PFSK-1 (cell line): ENCODE results near the gene LTF.

ENCODE experiments used
- FOXP2 ChIP-seq: optimal IDR thresholded peaks from 2 replicates; pipeline ENCODE3; 2011; ENCODE audit warnings: borderline replicate concordance, control low read depth, inconsistent platforms; ENCODE audit not compliant: insufficient read depth; ENCODE audit errors: extremely low read length, extremely low read depth
- POLR2AphosphoS5 ChIP-seq: IDR thresholded peaks from 2 replicates; pipeline ENCODE4 v1.6.1; 2012; ENCODE audit warnings: low read depth, mild to moderate bottlenecking, control low read depth, low read length, moderate library complexity
- SIN3A ChIP-seq: IDR thresholded peaks from 2 replicates; pipeline ENCODE4 v1.6.1; 2012; ENCODE audit warnings: mild to moderate bottlenecking, low read length, moderate library complexity, borderline replicate concordance; ENCODE audit not compliant: insufficient read depth
- TAF1 ChIP-seq: IDR thresholded peaks from 2 replicates; pipeline ENCODE4 v1.6.1; 2012; ENCODE audit warnings: low read length, control low read depth, borderline replicate concordance; ENCODE audit not compliant: insufficient read depth
- TF ChIP-seq, protein P1 (sequence below), 2 experiments: IDR thresholded peaks; 2 replicates each; pipeline versions ENCODE4 v1.6.1 to v1.8.0; 2011 to 2012; ENCODE audit warnings: low read depth in 2 of 2, low read length in 2 of 2, control low read depth in 1 of 2, inconsistent platforms in 1 of 2, mild to moderate bottlenecking in 1 of 2, moderate library complexity in 1 of 2; ENCODE audit not compliant: insufficient read depth in 1 of 2

GRCh38 chr3:46468753-46469600, 4.3 kb upstream of the LTF start:
- TF ChIP-seq POLR2AphosphoS5: no peak
- TF ChIP-seq TAF1: no peak
- TF ChIP-seq, protein P1, sequence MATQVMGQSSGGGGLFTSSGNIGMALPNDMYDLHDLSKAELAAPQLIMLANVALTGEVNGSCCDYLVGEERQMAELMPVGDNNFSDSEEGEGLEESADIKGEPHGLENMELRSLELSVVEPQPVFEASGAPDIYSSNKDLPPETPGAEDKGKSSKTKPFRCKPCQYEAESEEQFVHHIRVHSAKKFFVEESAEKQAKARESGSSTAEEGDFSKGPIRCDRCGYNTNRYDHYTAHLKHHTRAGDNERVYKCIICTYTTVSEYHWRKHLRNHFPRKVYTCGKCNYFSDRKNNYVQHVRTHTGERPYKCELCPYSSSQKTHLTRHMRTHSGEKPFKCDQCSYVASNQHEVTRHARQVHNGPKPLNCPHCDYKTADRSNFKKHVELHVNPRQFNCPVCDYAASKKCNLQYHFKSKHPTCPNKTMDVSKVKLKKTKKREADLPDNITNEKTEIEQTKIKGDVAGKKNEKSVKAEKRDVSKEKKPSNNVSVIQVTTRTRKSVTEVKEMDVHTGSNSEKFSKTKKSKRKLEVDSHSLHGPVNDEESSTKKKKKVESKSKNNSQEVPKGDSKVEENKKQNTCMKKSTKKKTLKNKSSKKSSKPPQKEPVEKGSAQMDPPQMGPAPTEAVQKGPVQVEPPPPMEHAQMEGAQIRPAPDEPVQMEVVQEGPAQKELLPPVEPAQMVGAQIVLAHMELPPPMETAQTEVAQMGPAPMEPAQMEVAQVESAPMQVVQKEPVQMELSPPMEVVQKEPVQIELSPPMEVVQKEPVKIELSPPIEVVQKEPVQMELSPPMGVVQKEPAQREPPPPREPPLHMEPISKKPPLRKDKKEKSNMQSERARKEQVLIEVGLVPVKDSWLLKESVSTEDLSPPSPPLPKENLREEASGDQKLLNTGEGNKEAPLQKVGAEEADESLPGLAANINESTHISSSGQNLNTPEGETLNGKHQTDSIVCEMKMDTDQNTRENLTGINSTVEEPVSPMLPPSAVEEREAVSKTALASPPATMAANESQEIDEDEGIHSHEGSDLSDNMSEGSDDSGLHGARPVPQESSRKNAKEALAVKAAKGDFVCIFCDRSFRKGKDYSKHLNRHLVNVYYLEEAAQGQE (IDR thresholded peaks at IDR 0.05; ENCODE audit: insufficient read depth in 1 of 2, low read depth in 2 of 2, low read length in 2 of 2): no peak
- TF ChIP-seq SIN3A: no peak
- no peak for TF ChIP-seq FOXP2
